ENCODE measurements around the gene MIEF2.

DNA sequence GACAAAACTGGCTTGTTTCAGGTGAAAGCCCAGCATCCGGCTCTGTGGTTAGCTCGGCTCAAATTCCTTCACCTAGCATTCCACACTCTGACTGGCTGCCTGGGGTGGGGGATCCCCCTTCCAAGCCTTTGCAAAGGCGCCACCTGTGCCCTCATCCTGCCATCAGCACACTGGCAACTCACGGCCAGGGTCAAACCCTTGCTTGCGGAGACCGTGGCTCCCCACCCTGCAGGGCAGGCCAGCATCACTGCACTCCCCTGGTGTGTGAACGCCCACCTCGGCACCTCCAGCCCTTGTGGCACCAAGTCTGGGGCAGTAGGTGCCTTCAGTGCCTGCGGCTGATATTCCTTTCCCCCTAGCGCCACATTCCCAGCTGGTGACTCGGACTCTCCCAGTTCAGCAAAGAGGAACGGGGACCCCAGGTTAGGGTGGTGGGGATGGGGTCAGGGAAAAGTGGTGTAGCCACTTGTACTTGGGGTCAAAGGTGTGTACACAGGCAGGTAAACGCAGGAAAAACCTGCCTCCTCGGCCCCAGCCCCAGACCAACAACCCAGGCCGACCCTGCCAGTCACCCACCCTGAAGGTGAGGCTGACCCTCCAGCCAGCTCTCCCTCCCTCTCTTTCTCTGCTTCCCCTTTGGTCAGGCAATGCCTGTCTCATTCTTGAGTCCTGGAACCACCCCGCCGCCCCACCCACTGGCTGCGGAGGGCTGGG is 3.0 kb upstream of the MIEF2 start:
- TF ChIP-seq CTCF (IDR thresholded peaks at IDR 0.05) (no peak), POLR2A (IDR thresholded peaks at IDR 0.05) (no peak)
